Subcutaneous adipose tissue (tissue), 4 donors: ENCODE measurements around the gene PLAAT5. TPM values are rescaled to one million over a fixed set of nuclear protein-coding genes. Genes with fewer than 3 reads are reported as not detected.

ENCODE experiments used
- total RNA-seq, 4 donors: library from RNA; depleted of rRNA; stranded (reverse); fragments of >200 nt; gene quantifications; one replicate each; pipeline ENCODE4 v1.1.0, GENCODE V29; 2016
- TF ChIP-seq, protein P1 (sequence below): fragments of 450-650 bp; IDR thresholded peaks from one replicate; pipeline ENCODE4 v1.5.1; 2016; ENCODE audit warnings: low read depth, mild to moderate bottlenecking, control low read depth, antibody characterized with exemption, moderate library complexity

Gene PLAAT5
- total RNA-seq, 4 donors from 2014 or later, result 38.2 to 59.5 (median 42.9) TPM

DNA sequence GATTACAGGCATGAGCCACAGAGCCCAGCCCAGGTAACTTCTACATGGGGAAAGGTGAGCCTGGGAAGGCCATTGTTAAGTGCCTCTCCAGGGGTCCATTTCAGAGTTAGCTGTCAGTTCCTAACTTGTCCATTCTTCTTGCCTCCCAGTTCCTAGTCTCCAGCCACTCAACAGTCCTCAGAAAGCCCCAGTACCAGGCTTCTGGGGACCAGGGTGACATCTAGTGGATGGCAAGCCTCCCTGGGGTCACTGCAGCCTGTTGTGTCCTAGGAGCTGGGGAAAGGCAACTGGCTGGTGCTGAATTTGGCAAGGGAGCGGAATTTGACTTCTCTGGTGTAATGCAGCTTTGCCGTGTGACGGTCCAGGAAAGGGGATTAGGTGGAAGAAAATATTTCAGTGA, 17.0 kb upstream of the PLAAT5 start:
- TF ChIP-seq, protein P1, sequence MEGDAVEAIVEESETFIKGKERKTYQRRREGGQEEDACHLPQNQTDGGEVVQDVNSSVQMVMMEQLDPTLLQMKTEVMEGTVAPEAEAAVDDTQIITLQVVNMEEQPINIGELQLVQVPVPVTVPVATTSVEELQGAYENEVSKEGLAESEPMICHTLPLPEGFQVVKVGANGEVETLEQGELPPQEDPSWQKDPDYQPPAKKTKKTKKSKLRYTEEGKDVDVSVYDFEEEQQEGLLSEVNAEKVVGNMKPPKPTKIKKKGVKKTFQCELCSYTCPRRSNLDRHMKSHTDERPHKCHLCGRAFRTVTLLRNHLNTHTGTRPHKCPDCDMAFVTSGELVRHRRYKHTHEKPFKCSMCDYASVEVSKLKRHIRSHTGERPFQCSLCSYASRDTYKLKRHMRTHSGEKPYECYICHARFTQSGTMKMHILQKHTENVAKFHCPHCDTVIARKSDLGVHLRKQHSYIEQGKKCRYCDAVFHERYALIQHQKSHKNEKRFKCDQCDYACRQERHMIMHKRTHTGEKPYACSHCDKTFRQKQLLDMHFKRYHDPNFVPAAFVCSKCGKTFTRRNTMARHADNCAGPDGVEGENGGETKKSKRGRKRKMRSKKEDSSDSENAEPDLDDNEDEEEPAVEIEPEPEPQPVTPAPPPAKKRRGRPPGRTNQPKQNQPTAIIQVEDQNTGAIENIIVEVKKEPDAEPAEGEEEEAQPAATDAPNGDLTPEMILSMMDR, result no peak

DNA sequence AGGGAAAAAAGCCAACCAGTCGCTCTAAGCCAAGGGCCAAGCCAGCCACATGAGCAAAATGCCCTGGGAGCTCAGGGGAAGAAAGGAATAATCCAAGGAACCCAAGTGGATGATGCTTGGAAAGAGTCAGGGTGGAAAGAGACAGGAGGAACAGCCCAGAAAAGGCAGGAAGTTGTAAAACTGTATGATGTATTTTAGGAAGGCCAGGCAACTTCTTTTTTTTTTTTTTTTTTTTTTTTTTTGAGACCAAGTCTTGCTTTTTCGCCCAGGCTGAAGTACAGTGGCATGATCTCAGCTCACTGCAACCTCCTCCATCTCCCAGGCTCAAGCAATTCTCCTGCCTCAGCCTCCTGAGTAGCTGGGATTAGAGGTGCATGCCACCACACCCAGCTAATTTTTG, 16.5 kb upstream of the PLAAT5 start:
- TF ChIP-seq, protein P1, result no peak

DNA sequence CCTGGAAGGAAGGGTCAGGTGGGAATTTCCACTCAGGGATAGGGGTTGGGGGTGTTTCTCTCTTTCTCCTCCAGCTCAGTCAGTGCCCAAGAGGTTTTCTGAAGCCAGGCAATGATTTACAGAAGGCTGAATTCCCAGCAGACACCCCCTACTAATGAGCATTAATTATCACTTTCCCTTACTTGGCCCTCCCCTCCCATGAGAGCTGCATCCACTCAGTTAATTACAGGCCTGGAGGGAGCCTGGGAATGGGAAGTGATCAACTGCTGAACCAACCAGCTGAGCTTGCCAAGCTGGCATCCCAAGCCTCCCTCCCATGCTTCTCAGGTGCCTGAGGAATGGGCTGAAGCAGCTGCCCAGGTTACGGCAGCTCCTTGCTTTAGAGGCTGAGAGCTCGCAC, 15.9 kb upstream of the PLAAT5 start:
- TF ChIP-seq, protein P1, result no peak

DNA sequence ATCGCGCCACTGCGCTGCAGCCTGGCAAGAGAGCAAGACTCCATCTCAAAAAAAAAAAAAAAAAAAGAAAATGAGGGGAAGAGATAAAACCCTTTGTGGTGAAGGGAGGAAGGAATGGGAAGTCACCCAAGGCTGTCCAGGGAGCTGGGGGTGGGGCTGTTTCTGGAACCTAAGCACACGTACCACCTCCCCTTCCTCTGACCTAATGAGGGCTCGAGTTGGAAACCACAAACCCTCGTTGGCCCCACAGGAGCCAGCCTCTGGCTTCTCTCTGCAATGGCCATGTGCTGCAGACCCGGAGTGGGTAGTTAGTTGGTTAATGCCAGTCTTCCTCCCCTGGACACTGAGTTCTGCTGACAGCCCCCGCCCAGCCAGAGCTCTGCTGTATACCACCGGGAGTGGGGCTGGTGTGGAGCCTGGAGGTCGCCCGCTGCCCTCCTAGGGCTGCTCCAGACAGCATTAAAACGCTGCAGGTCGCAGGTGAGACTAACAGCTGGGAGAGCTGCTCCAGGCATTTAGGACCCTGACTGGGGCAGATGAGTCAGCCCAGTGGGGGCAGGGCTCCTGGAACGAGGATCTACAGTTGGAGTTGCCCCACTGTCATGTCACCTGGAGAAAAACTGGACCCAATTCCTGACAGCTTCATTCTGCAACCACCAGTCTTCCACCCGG, 15.0 kb upstream of the PLAAT5 start, which contains the start of gene LGALS12:
TSS of gene LGALS12 (plus strand) at position 228 of the 672 bp plus-strand sequence. CDS start at position 603, 375 bp downstream.
- TF ChIP-seq, protein P1, result no peak

DNA sequence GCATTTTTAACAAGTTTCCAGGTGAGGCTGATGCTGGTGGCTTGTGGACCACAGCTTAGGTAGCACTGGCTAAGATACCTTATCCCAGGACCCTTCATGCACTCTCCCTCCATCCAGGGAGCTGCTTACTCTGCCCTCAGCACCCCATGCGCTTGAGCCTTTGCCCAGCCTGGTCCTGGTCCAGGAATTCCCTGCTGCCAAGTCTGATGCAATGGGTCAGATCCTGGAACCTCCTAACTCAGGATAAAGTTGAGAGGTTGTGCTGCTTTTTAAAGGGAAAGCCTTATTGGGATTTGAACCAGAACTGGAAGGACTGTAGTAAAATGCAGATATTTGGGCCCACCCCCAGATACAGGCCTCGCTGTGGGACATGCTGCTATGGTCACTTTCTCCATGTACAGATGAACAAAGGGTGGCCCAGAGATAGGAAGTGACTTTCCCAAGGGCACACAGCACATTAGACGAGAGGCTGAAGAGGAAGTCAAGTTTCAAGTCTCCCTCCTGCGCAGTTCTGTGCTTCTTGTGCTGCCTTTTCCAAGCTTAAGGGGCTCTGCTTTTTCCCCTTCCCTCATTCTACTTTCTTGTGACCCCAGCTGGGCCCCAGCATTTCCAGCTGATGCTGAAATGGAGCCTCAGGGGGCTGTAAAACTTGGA, 14.1 kb upstream of the PLAAT5 start:
- TF ChIP-seq, protein P1, result no peak

DNA sequence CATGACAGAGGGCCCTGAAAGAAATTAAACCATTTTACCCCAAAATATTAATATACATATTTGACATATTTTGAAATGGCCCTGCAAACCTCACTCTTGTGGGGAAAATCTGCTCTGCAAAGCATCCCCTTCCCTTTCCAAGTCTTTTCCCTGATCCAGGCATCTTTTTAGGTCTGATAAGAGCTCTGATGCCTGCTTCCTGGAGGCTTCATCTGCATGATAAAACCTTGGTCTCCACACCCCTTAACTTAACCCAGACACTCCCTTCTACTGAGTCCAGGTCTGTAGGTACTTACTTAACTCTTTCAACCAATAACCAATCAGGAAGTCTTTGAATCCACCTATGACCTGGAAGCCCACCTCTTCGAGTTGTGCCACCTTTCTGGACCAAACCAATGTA, 13.1 kb upstream of the PLAAT5 start:
- TF ChIP-seq, protein P1, result no peak

DNA sequence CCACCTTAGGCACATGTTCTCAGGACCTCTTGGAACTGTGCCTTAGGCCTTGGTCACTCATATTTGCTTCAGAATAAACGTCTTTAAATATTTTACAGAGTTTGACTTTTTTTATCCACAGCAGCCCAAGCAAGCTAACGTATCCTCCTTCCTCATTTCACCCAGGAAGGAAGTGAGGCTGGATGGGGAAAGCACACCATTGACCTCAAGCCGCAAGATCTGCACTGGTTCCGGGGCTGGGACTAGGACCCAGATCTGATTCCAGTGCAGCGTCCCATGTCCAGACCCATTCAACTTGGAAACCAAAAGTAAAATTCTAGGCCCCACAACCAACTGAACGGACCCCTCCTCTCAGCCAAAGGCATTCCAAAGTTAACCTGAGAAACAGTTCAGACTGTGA, 12.5 kb upstream of the PLAAT5 start:
- TF ChIP-seq, protein P1, result no peak
